Thymus (tissue), 11 donors: ENCODE results near the gene CLEC16A. TPM values are rescaled to one million over a fixed set of nuclear protein-coding genes. Genes with fewer than 3 reads are reported as not detected.
A peak's percentile ranks its signal among the peaks of the same experiment; 100 is the strongest.

Source experiments
- DNase-seq, 9 donors: peaks; one replicate each; pipeline ENCODE4 v3.0.0-alpha.2; 2013; ENCODE audit warnings: low spot score in 9 of 9, low read depth in 6 of 9, missing footprints in 1 of 9
- H3K27ac ChIP-seq, 2 donors: one replicate each; pipeline ENCODE4 v1.5.1; 2013; ENCODE audit warnings: control low read depth in 1 of 2, low read depth in 1 of 2, low read length in 1 of 2, mild to moderate bottlenecking in 1 of 2, moderate library complexity in 1 of 2
- H3K27me3 ChIP-seq, 2 donors: one replicate each; pipeline ENCODE4 v1.5.1; 2013; ENCODE audit warnings: low read length in 1 of 2; ENCODE audit not compliant: control insufficient read depth in 2 of 2, insufficient read depth in 1 of 2
- H3K36me3 ChIP-seq, 2 donors: one replicate each; pipeline ENCODE4 v1.5.1; 2013; ENCODE audit warnings: low read length in 1 of 2, mild to moderate bottlenecking in 1 of 2, moderate library complexity in 1 of 2; ENCODE audit not compliant: control insufficient read depth in 2 of 2, insufficient read depth in 2 of 2
- H3K4me1 ChIP-seq, 2 donors: one replicate each; pipeline ENCODE4 v1.5.1; 2013; ENCODE audit warnings: low read length in 2 of 2; ENCODE audit not compliant: control insufficient read depth in 2 of 2, insufficient read depth in 2 of 2
- H3K4me3 ChIP-seq, 2 donors: one replicate each; pipeline ENCODE4 v1.5.1; 2013; ENCODE audit warnings: low read length in 2 of 2, control low read depth in 1 of 2, mild to moderate bottlenecking in 1 of 2
- H3K9me3 ChIP-seq, 2 donors: one replicate each; pipeline ENCODE4 v1.5.1; 2013; ENCODE audit warnings: low read length in 1 of 2, mild to moderate bottlenecking in 1 of 2; ENCODE audit not compliant: control insufficient read depth in 2 of 2, insufficient read depth in 1 of 2
- WGBS: extraction: QIAGEN DNeasy Blood & Tissue Kit; methylation state at CpG from one replicate; pipeline ENCODE4 v1.1.7; 2013; 5-methylcytosine and 5-hydroxymethylcytosine counted together
- polyA plus RNA-seq: library from polyadenylated mRNA; stranded (reverse); fragments of 200-250 nt; gene quantifications from one replicate; pipeline ENCODE4 v1.2.3, GENCODE V29; 2013
- total RNA-seq: library from RNA; stranded (reverse); fragments of 120-200 nt; gene quantifications from one replicate; pipeline ENCODE4 v1.2.4, GENCODE V29; 2013
- donor health status: healthy.

The CLEC16A gene
- total and polyA plus RNA-seq, 2 donors, result 18.8 to 19.9 TPM

- H3K4me1 ChIP-seq, result peaks cover 21 to 51% of the 10 kb centered on the region in 2 donors
- 80% methylated on average over 6 of the region's 6 CpGs for WGBS
- H3K27me3 ChIP-seq, result no peaks in the 10 kb centered on the region
- H3K36me3 ChIP-seq, result peaks cover 4 to 22% of the 10 kb centered on the region in 2 donors
- no peak overlapping the region for H3K4me3 ChIP-seq
- no peak overlapping the region for H3K27ac ChIP-seq
- H3K9me3 ChIP-seq, result no peaks in the 10 kb centered on the region
- no peak for DNase-seq
Measured at GRCh38 chr16:10988879-10989278, 44.5 kb downstream of the CLEC16A start.

- Histone ChIP-seq H3K27me3 (no peaks in the 10 kb centered on the region), H3K36me3 (peaks cover 8 to 29% of the 10 kb centered on the region in 2 donors), H3K9me3 (no peaks in the 10 kb centered on the region), H3K27ac (no peak overlapping the region), H3K4me1 (peaks cover 17 to 45% of the 10 kb centered on the region in 2 donors), H3K4me3 (no peak overlapping the region)
- DNase-seq, result no peak
- 97% methylated on average over 6 of the region's 6 CpGs for WGBS
Measured at GRCh38 chr16:10989559-10989958, 45.2 kb downstream of the CLEC16A start.

- H3K4me1 ChIP-seq, result peaks cover 15 to 40% of the 10 kb centered on the region in 2 donors
- no peak overlapping the region for H3K27ac ChIP-seq
- over 99% methylated on average over 5 of the region's 5 CpGs for WGBS
- H3K27me3 ChIP-seq, result no peaks in the 10 kb centered on the region
- no peak for DNase-seq
- H3K36me3 ChIP-seq, result peaks cover 14 to 31% of the 10 kb centered on the region in 2 donors
- H3K4me3 ChIP-seq, result no peak overlapping the region
- H3K9me3 ChIP-seq, result no peaks in the 10 kb centered on the region
Measured at GRCh38 chr16:10990378-10990777, 46.0 kb downstream of the CLEC16A start.

GRCh38 chr16:10992112-10992511 is 47.7 kb downstream of the CLEC16A start:
- WGBS, result 89% methylated on average over 4 of the region's 4 CpGs
- Histone ChIP-seq H3K27me3 (no peaks in the 10 kb centered on the region), H3K9me3 (no peaks in the 10 kb centered on the region), H3K27ac (no peak overlapping the region), H3K4me3 (no peak overlapping the region), H3K4me1 (peaks cover 11 to 32% of the 10 kb centered on the region in 2 donors), H3K36me3 (peaks cover 28 to 44% of the 10 kb centered on the region in 2 donors)
- no peak for DNase-seq

- no peaks in the 10 kb centered on the region for H3K9me3 ChIP-seq
- WGBS, result 98% methylated on average over 5 of the region's 5 CpGs
- peaks cover 28 to 44% of the 10 kb centered on the region in 2 donors for H3K36me3 ChIP-seq
- no peak for DNase-seq
- H3K4me1 ChIP-seq, result peaks cover 7 to 28% of the 10 kb centered on the region in 2 donors
- H3K27ac ChIP-seq, result no peak overlapping the region
- no peaks in the 10 kb centered on the region for H3K27me3 ChIP-seq
- no peak overlapping the region for H3K4me3 ChIP-seq
Measured at GRCh38 chr16:10992797-10993196, 48.4 kb downstream of the CLEC16A start.

- Histone ChIP-seq H3K4me3 (no peak overlapping the region), H3K4me1 (peaks cover 10 to 28% of the 10 kb centered on the region in 2 donors), H3K27me3 (no peaks in the 10 kb centered on the region), H3K27ac (no peak overlapping the region), H3K9me3 (no peaks in the 10 kb centered on the region), H3K36me3 (peaks cover 28 to 45% of the 10 kb centered on the region in 2 donors)
- over 99% methylated on average over 6 of the region's 6 CpGs for WGBS
- no peak for DNase-seq
Measured at GRCh38 chr16:10993649-10994048, 49.3 kb downstream of the CLEC16A start.

GRCh38 chr16:10994571-10994970 is 50.2 kb downstream of the CLEC16A start:
- Histone ChIP-seq H3K36me3 (peaks cover 28 to 50% of the 10 kb centered on the region in 2 donors), H3K27ac (no peak overlapping the region), H3K9me3 (no peaks in the 10 kb centered on the region), H3K4me3 (no peak overlapping the region), H3K27me3 (no peaks in the 10 kb centered on the region), H3K4me1 (peaks cover 8 to 25% of the 10 kb centered on the region in 2 donors)
- DNase-seq, result no peak
- WGBS, result 97% methylated on average over 6 of the region's 6 CpGs

- DNase-seq, result no peak
- Histone ChIP-seq H3K4me1 (peaks cover 8 to 25% of the 10 kb centered on the region in 2 donors), H3K27me3 (no peaks in the 10 kb centered on the region), H3K4me3 (no peak overlapping the region), H3K36me3 (peaks cover 28 to 50% of the 10 kb centered on the region in 2 donors), H3K9me3 (no peaks in the 10 kb centered on the region), H3K27ac (no peak overlapping the region)
- WGBS, result 96% methylated on average over 5 of the region's 5 CpGs
Measured at GRCh38 chr16:10995565-10995964, 51.2 kb downstream of the CLEC16A start.

GRCh38 chr16:10997485-10997884 is 53.1 kb downstream of the CLEC16A start:
- H3K4me1 ChIP-seq, result peaks cover 8 to 18% of the 10 kb centered on the region in 2 donors
- peak overlapping the region in 1 of 2 donors; percentile 40 for H3K27ac ChIP-seq
- H3K9me3 ChIP-seq, result no peaks in the 10 kb centered on the region
- no peaks in the 10 kb centered on the region for H3K27me3 ChIP-seq
- peaks cover 30 to 44% of the 10 kb centered on the region in 2 donors for H3K36me3 ChIP-seq
- 98% methylated on average over 4 of the region's 4 CpGs for WGBS
- no peak overlapping the region for H3K4me3 ChIP-seq
- DNase-seq, result no peak
